K562 (cell line): ENCODE measurements around the gene TMEM92. TPM values are rescaled to one million over a fixed set of nuclear protein-coding genes. Genes with fewer than 3 reads are reported as not detected.

ENCODE experiments used
- ATAC-seq: fragments of 200-7000 bp; cut with Tn5 transposase; 3 replicates; pipeline ENCODE4 v1.9.1; 2020; ENCODE audit warnings: moderate library complexity
- BruUV-seq: library from RNA; stranded (reverse); fragments of 400-500 nt; replicated peaks from 2 replicates; lab custom pipeline; 2021; lab: Mats Ljungman, UMichigan
- CTCF ChIA-PET: fragments of 300-600 bp; formaldehyde crosslinking; extraction: SDS; loops from one replicate; lab custom pipeline; 2021; ENCODE audit warnings: low intra/inter-chr PET ratio; lab: Yijun Ruan, JAX
- POLR2A ChIA-PET: fragments of 300-600, 350-650 bp; sonication (Branson Sonifier 250); formaldehyde crosslinking; extraction: SDS; loops from one replicate; lab custom pipeline; 2021; ENCODE audit warnings: antibody characterized with exemption, inconsistent platforms; lab: Yijun Ruan, JAX
- DNase-seq, 4 experiments: peaks; one replicate each; pipeline versions ENCODE4 v3.0.0 to v3.0.0-alpha.2; 2011 to 2018; ENCODE audit warnings: low spot score in 3 of 4, mixed read lengths in 3 of 4; ENCODE audit errors: extremely low read depth in 1 of 4
- FAIRE-seq: peaks from 2 replicates; lab custom pipeline; 2011; peaks lifted over from hg19 to GRCh38; lab: Jason Lieb, UNC
- H2AFZ ChIP-seq: 2 replicates; pipeline ENCODE4 v1.6.0; 2011; ENCODE audit warnings: low read depth, low read length, control low read depth, inconsistent platforms
- H3K27ac ChIP-seq: fragments of 200-600 bp; 3 replicates; pipeline ENCODE4 v1.8.0; 2011; ENCODE audit warnings: low read depth, mild to moderate bottlenecking, control low read depth, inconsistent platforms, low read length, moderate library complexity, mixed read lengths; ENCODE audit errors: extremely low read depth
- H3K27me3 ChIP-seq, 2 experiments: fragments of 300-600 bp in 1 of 2; 2 replicates in 1 of 2; 3 replicates in 1 of 2; pipeline versions ENCODE4 v1.6.0 to v1.8.0; 2011; ENCODE audit warnings: inconsistent platforms in 2 of 2, low read length in 2 of 2, mild to moderate bottlenecking in 1 of 2, mixed read lengths in 1 of 2, moderate library complexity in 1 of 2; ENCODE audit not compliant: control insufficient read depth in 2 of 2, insufficient read depth in 2 of 2
- H3K36me3 ChIP-seq: fragments of 300-600 bp; 3 replicates; pipeline ENCODE4 v1.8.0; 2011; ENCODE audit warnings: mild to moderate bottlenecking, low read length, inconsistent platforms; ENCODE audit not compliant: control insufficient read depth, insufficient read depth
- H3K4me1 ChIP-seq, 2 experiments: fragments of 200-600 bp in 1 of 2; replicated peaks in 1 of 2; 2 replicates in 1 of 2; 3 replicates in 1 of 2; pipeline versions ENCODE4 v1.5.1 to v1.8.0; 2011; ENCODE audit warnings: inconsistent platforms in 2 of 2, low read length in 2 of 2, mild to moderate bottlenecking in 1 of 2, mixed read lengths in 1 of 2, moderate library complexity in 1 of 2; ENCODE audit not compliant: control insufficient read depth in 2 of 2, insufficient read depth in 2 of 2
- H3K4me2 ChIP-seq: 2 replicates; pipeline ENCODE4 v1.6.1; 2011; ENCODE audit warnings: low read length, control low read depth, inconsistent platforms, mixed read lengths; ENCODE audit not compliant: insufficient read depth
- H3K4me3 ChIP-seq: fragments of 200-600 bp; sonication (generic), shearing (Covaris generic); 2 replicates; pipeline ENCODE4 v1.5.1; 2016; ENCODE audit warnings: control low read depth, inconsistent platforms
- H3K79me2 ChIP-seq: fragments of 200-600 bp; 3 replicates; pipeline ENCODE4 v1.8.0; 2011; ENCODE audit warnings: low read length, inconsistent platforms; ENCODE audit not compliant: control insufficient read depth, insufficient read depth
- H3K9ac ChIP-seq, 2 experiments: 2 replicates each; pipeline versions ENCODE4 v1.6.0 to v1.6.1; 2011; ENCODE audit warnings: low read depth in 2 of 2, low read length in 2 of 2, control low read depth in 1 of 2, inconsistent platforms in 1 of 2, mild to moderate bottlenecking in 1 of 2, mixed read lengths in 1 of 2; ENCODE audit not compliant: insufficient read depth in 1 of 2
- H3K9me1 ChIP-seq: one replicate; pipeline ENCODE4 v1.6.0; 2011; ENCODE audit warnings: inconsistent platforms, mild to moderate bottlenecking, low read length, moderate library complexity; ENCODE audit not compliant: control insufficient read depth, insufficient read depth
- H3K9me3 ChIP-seq: replicated peaks from 2 replicates; pipeline ENCODE4 v1.5.1; 2011; ENCODE audit warnings: low read depth, low read length, inconsistent platforms; ENCODE audit not compliant: control insufficient read depth, insufficient read depth
- H4K20me1 ChIP-seq: replicated peaks from 2 replicates; pipeline ENCODE4 v1.6.1; 2011; ENCODE audit warnings: low read length, inconsistent platforms, mixed read lengths; ENCODE audit not compliant: control insufficient read depth, insufficient read depth
- CEBPB ChIP-seq: fragments of 450-650 bp; IDR thresholded peaks from 2 replicates; pipeline ENCODE4 v1.6.1; 2016; ENCODE audit warnings: missing genetic modification characterization, missing compliant biosample characterization
- CEBPG ChIP-seq, 3 experiments: fragments of 200-800 bp in 1 of 3; sonication (Bioruptor generic) in 1 of 3; sonication (generic) in 1 of 3; formaldehyde crosslinking in 1 of 3; IDR thresholded peaks in 2 of 3; conservative IDR thresholded peaks in 1 of 3; 2 replicates each; pipeline versions ENCODE4 v1.6.1 to v1.8.0; 2016 to 2022; ENCODE audit warnings: missing compliant biosample characterization in 2 of 3, missing genetic modification characterization in 2 of 3, mild to moderate bottlenecking in 1 of 3, missing genetic modification reagents in 1 of 3
- EWSR1 ChIP-seq: fragments of 450-650 bp; IDR thresholded peaks from 2 replicates; pipeline ENCODE4 v1.6.1; 2018; ENCODE audit warnings: borderline replicate concordance, mild to moderate bottlenecking, low read depth, moderate library complexity; ENCODE audit not compliant: partially characterized antibody
- ZBED1 ChIP-seq: IDR thresholded peaks from 2 replicates; pipeline ENCODE4 v1.6.1; 2014
- ZNF584 ChIP-seq: fragments of 200-800 bp; sonication (Bioruptor generic); IDR thresholded peaks from 2 replicates; pipeline ENCODE4 v1.6.1; 2016; ENCODE audit warnings: low read depth, mild to moderate bottlenecking, missing genetic modification characterization, missing compliant biosample characterization
- WGBS: fragments of 100-300 bp; shearing (Covaris generic); methylation state at CpG from one replicate; pipeline ENCODE4 v1.1.6; 2016; ENCODE audit warnings: low coverage, mixed read lengths; ENCODE audit not compliant: insufficient coverage; ENCODE audit errors: missing lambda C conversion rate; 5-methylcytosine and 5-hydroxymethylcytosine counted together
- in situ Hi-C: fragments of 300-500 bp; cut with MboI; formaldehyde crosslinking; loops from 4 replicates; pipeline ENCODE4 v1.15.0; 2018; ENCODE audit warnings: inconsistent platforms, mixed read lengths
- intact Hi-C: fragments of 100-400 bp; cut with micrococcal nuclease; formaldehyde crosslinking; loops from 2 replicates; pipeline ENCODE4 v1.14.2; 2022
- polyA plus RNA-seq, 8 experiments: library from polyadenylated mRNA; depleted of rRNA in 4 of 8; stranded (reverse) in 5 of 8; unstranded in 3 of 8; fragments of >200 nt; fragmentation: Nextera tagmentation in 2 of 8; fragmentation: Illumina TruSeq in 1 of 8; extraction: Ambion mirVana in 2 of 8; extraction: Trizol in 1 of 8; gene quantifications; 2 replicates each; pipeline versions ENCODE4 v1.2.1 to v1.2.3, GENCODE V29; 2011 to 2014; ENCODE audit warnings: inconsistent platforms in 1 of 8, missing spikeins in 1 of 8
- total RNA-seq, 7 experiments: library from RNA; depleted of rRNA in 6 of 7; stranded (reverse); fragments of >200 nt in 6 of 7; fragmentation: Illumina TruSeq in 2 of 7; extraction: Trizol in 2 of 7; gene quantifications; 2 replicates each; pipeline versions ENCODE4 v1.2.1 to v1.2.3, GENCODE V29; 2011 to 2021; ENCODE audit warnings: low replicate concordance in 1 of 7

Gene TMEM92
- total and polyA plus RNA-seq, 9 of the 15 experiments (the other 6 are each of a cell fraction or from before 2014, with no cell fraction given): 0.14 to 2.1 (median 0.40) TPM

DNA sequence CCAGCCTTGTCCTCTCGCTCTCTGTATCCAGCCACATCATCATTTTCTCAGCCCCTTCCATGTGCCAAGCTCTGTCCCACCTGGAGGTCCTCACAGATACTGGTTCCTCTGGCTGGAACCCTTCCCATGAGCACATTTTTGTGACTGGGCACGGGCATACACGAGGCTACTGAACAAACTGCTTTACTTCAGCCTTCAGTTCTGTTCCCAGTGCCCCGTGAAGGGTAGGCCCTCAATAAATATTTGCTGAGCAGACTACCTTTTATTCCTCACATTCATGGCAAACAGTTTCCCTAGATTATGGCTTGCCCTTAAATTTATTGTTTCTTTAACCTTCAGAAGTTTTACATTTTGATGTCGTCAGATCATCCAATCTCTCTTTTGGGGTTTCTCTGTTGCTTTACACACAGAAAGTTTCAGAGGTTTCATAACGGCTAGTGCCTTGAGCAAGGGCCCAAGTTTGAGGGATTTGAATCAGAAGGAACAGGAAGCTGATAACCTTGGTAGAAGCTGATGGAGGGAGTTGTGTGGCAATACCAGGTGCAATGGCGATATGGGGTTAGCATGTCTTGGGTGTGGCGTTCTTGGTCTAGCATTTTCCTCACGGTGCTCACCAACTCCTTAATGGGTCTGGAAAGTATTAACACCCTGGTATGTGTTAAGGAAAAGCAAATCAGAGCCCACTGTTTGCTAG is 27.8 kb downstream of the TMEM92 start:
- FAIRE-seq (no peak), DNase-seq (no peak), ATAC-seq (no peak)
- H3K27ac ChIP-seq: no peak overlapping the region
- ChIA-PET POLR2A (interaction anchor here (0.6 kb wide), 1 partner anchor 66 kb away, joined by 3 read pairs; no protein-coding TSS in a partner anchor), CTCF (no interaction called here)
- no peaks in the 10 kb centered on the region for H3K79me2 ChIP-seq
- intact Hi-C loops: no loop called here
- no peaks in the 10 kb centered on the region; the same call in 1 of the 2 replicates for H4K20me1 ChIP-seq
- peaks cover 2 to 29% of the 10 kb centered on the region in 2 experiments; a peak in 3 of 5 replicates for H3K27me3 ChIP-seq
- no peak overlapping the region for H3K4me2 ChIP-seq
- H3K36me3 ChIP-seq: no peaks in the 10 kb centered on the region
- no peak for TF ChIP-seq ZBED1
- peak; percentile 44; the same call in 1 of the 2 replicates for TF ChIP-seq CEBPB (tag)
- TF ChIP-seq CEBPG (CRISPR knock-in tag; IDR thresholded peaks at IDR 0.05): no peak
- TF ChIP-seq CEBPG (tag; conservative IDR thresholded peaks at IDR 0.05 in 1 of 2, IDR thresholded peaks at IDR 0.05 in 1 of 2): peak in 1 of 2 experiments; percentile 26; a peak in 1 of 4 replicates
- H3K4me1 ChIP-seq: peaks cover 0 to 6% of the 10 kb centered on the region in 2 experiments; a peak in 2 of 5 replicates
- no peak overlapping the region for H2AFZ ChIP-seq
- in situ Hi-C loops: no loop called here
- no peaks in the 10 kb centered on the region for H3K9me1 ChIP-seq
- no TSS peak for BruUV-seq
- H3K9ac ChIP-seq: no peak overlapping the region
- H3K4me3 ChIP-seq: no peak overlapping the region
- WGBS: 19% methylated on average over 8 of the region's 9 CpGs
- no peaks in the 10 kb centered on the region for H3K9me3 ChIP-seq

DNA sequence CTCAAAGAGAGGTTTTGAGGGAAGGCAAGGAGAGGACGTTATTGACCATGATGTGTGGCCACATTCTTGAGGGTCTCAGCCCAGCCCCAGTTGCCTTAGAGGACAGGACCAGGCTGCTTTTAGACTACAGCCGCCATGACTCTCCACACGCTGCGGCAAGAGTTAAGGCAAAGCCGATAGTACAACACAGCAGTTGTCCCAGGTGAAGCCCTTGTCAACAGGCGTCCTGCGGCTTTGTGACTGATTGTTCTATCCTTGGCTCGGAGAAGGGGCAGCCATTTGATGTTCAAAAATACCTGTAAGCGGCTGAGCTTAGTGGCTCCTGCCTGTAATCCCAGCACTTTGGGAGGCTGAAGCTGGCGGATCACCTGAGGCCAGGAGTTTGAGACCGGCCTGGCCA is 28.8 kb downstream of the TMEM92 start:
- ChIA-PET POLR2A (interaction anchor here (0.6 kb wide), 1 partner anchor 43 kb away, joined by 3 read pairs; no protein-coding TSS in a partner anchor), CTCF (no interaction called here)
- intact Hi-C loops: no loop called here
- Histone ChIP-seq H4K20me1 (no peaks in the 10 kb centered on the region; the same call in 1 of the 2 replicates), H3K79me2 (no peaks in the 10 kb centered on the region), H3K4me2 (no peak overlapping the region), H3K27me3 (peaks cover 2 to 29% of the 10 kb centered on the region in 2 experiments; a peak in 3 of 5 replicates), H3K9me3 (no peaks in the 10 kb centered on the region), H3K36me3 (no peaks in the 10 kb centered on the region), H3K9ac (no peak overlapping the region), H2AFZ (no peak overlapping the region; the same call in 1 of the 2 replicates), H3K4me1 (peaks cover 0 to 9% of the 10 kb centered on the region in 2 experiments; a peak in 2 of 5 replicates), H3K27ac (no peak overlapping the region), H3K4me3 (no peak overlapping the region), H3K9me1 (no peaks in the 10 kb centered on the region)
- FAIRE-seq (no peak), ATAC-seq (no peak), DNase-seq (no peak)
- WGBS: 44% methylated on average over 11 of the region's 11 CpGs
- TF ChIP-seq EWSR1 (no peak), ZNF584 (CRISPR knock-in tag) (no peak)
- in situ Hi-C loops: no loop called here
- no TSS peak for BruUV-seq
